A673 (cell line): ENCODE results near the gene DSP. TPM values are rescaled to one million over a fixed set of nuclear protein-coding genes. Genes with fewer than 3 reads are reported as not detected.

Experiments
- BruUV-seq: library from RNA; stranded (reverse); fragments of 400-500 nt; replicated peaks from 2 replicates; lab custom pipeline; 2021; lab: Mats Ljungman, UMichigan
- CTCF ChIA-PET: fragments of 300-600 bp; sonication (Branson Sonifier 250); formaldehyde crosslinking; loops from one replicate; lab custom pipeline; 2022; ENCODE audit warnings: antibody characterized with exemption; lab: Charles Lee
- POLR2A ChIA-PET: fragments of 300-600 bp; sonication (Branson Sonifier 250); formaldehyde crosslinking; loops from one replicate; lab custom pipeline; 2022; ENCODE audit warnings: antibody characterized with exemption; ENCODE audit not compliant: low non-redundant PET; lab: Charles Lee
- DNase-seq: peaks from one replicate; pipeline ENCODE4 v3.0.0-alpha.2; 2015; ENCODE audit warnings: low spot score
- H3K27ac ChIP-seq: fragments of 200-600 bp; sonication (generic); 2 replicates; pipeline ENCODE4 v1.5.1; 2016; ENCODE audit warnings: mixed run types, low read depth, mild to moderate bottlenecking, mixed read lengths, antibody characterized with exemption, low read length; ENCODE audit not compliant: poor library complexity, severe bottlenecking
- H3K27me3 ChIP-seq: fragments of 200-600 bp; sonication (generic); replicated peaks from 2 replicates; pipeline ENCODE4 v1.6.1; 2017; ENCODE audit warnings: mixed run types, low read depth, mild to moderate bottlenecking, mixed read lengths, antibody characterized with exemption, low read length; ENCODE audit not compliant: insufficient read depth, poor library complexity
- H3K36me3 ChIP-seq: fragments of 200-600 bp; sonication (generic); 2 replicates; pipeline ENCODE4 v1.6.1; 2016; ENCODE audit warnings: mixed run types, mild to moderate bottlenecking, mixed read lengths, antibody characterized with exemption, low read length; ENCODE audit not compliant: insufficient read depth, poor library complexity, severe bottlenecking
- H3K4me1 ChIP-seq: fragments of 200-600 bp; sonication (generic); 2 replicates; pipeline ENCODE4 v1.6.1; 2017; ENCODE audit warnings: mixed run types, mild to moderate bottlenecking, mixed read lengths, antibody characterized with exemption, low read length; ENCODE audit not compliant: insufficient read depth, poor library complexity, severe bottlenecking
- H3K4me3 ChIP-seq: fragments of 200-600 bp; sonication (generic); 2 replicates; pipeline ENCODE4 v1.5.1; 2016; ENCODE audit warnings: low read depth, mixed run types, mild to moderate bottlenecking, mixed read lengths, low read length; ENCODE audit not compliant: poor library complexity, severe bottlenecking
- H3K9me3 ChIP-seq: fragments of 200-600 bp; sonication (generic); 2 replicates; pipeline ENCODE4 v1.6.1; 2016; ENCODE audit warnings: mixed run types, low read depth, mild to moderate bottlenecking, mixed read lengths, antibody characterized with exemption, low read length; ENCODE audit not compliant: poor library complexity, severe bottlenecking
- CTCF ChIP-seq: fragments of 300-800, 200-600 bp; sonication (generic); conservative IDR thresholded peaks from 2 replicates; pipeline ENCODE4 v1.5.1; 2017; ENCODE audit warnings: low read depth, mild to moderate bottlenecking, antibody characterized with exemption, low read length, moderate library complexity, mixed read lengths
- EZH2 ChIP-seq: fragments of 200-600 bp; sonication (generic); IDR thresholded peaks from 2 replicates; pipeline ENCODE4 v1.6.1; 2017; ENCODE audit warnings: borderline replicate concordance, low read depth, mild to moderate bottlenecking, mixed read lengths, antibody characterized with exemption, low read length; ENCODE audit not compliant: poor library complexity, severe bottlenecking
- intact Hi-C: fragments of 100-400 bp; cut with micrococcal nuclease; formaldehyde crosslinking; loops from one replicate; pipeline ENCODE4 v1.10.0; 2022; ENCODE audit not compliant: unreplicated experiment
- total RNA-seq: library from RNA; stranded (reverse); gene quantifications from 2 replicates; pipeline ENCODE4 v1.2.3, GENCODE V29; 2021

Gene DSP
- total RNA-seq, 1 experiment from 2014 or later: 0.28 TPM

- no peaks in the 10 kb centered on the region for H3K36me3 ChIP-seq
- DNase-seq: no peak
- no peak overlapping the region for H3K4me3 ChIP-seq
- TF ChIP-seq EZH2 (no peak), CTCF (no peak)
- ChIA-PET CTCF (interaction anchor here (0.6 kb wide), 1 partner anchor 43 kb away, joined by 3 read pairs; no protein-coding TSS in a partner anchor), POLR2A (no interaction called here)
- no peaks in the 10 kb centered on the region for H3K27me3 ChIP-seq
- H3K9me3 ChIP-seq: no peaks in the 10 kb centered on the region
- intact Hi-C loops: no loop called here
- no TSS peak for BruUV-seq
- no peaks in the 10 kb centered on the region for H3K4me1 ChIP-seq
- H3K27ac ChIP-seq: no peak overlapping the region
Observed at GRCh38 chr6:7502743-7503142, 38.7 kb upstream of the DSP start.

GRCh38 chr6:7504041-7504440 is 37.4 kb upstream of the DSP start:
- intact Hi-C loops: no loop called here
- no peaks in the 10 kb centered on the region for H3K4me1 ChIP-seq
- no peaks in the 10 kb centered on the region for H3K27me3 ChIP-seq
- ChIA-PET POLR2A (no interaction called here), CTCF (no interaction called here)
- no peak overlapping the region for H3K27ac ChIP-seq
- TF ChIP-seq CTCF: no peak
- TF ChIP-seq EZH2: no peak
- no TSS peak for BruUV-seq
- H3K4me3 ChIP-seq: no peak overlapping the region
- H3K9me3 ChIP-seq: no peaks in the 10 kb centered on the region
- DNase-seq: no peak
- no peaks in the 10 kb centered on the region for H3K36me3 ChIP-seq

- Histone ChIP-seq H3K4me1 (no peaks in the 10 kb centered on the region), H3K27ac (no peak overlapping the region), H3K4me3 (no peak overlapping the region), H3K36me3 (no peaks in the 10 kb centered on the region), H3K27me3 (no peaks in the 10 kb centered on the region), H3K9me3 (no peaks in the 10 kb centered on the region)
- intact Hi-C loops: no loop called here
- ChIA-PET CTCF (no interaction called here), POLR2A (no interaction called here)
- peak; percentile 55 for DNase-seq
- no TSS peak for BruUV-seq
- TF ChIP-seq EZH2: no peak
- no peak for TF ChIP-seq CTCF
Observed at GRCh38 chr6:7505189-7505699, 36.2 kb upstream of the DSP start.
